H9 (cell line): Measurements from ENCODE around the gene ULK3. TPM values are rescaled to one million over a fixed set of nuclear protein-coding genes. Genes with fewer than 3 reads are reported as not detected.

Experiments used
- DNase-seq: peaks from one replicate; pipeline ENCODE4 v3.0.0-alpha.2; 2017
- H2AFZ ChIP-seq: one replicate; pipeline ENCODE4 v1.6.1; 2013; ENCODE audit warnings: mild to moderate bottlenecking, low read length, control low read depth, moderate library complexity
- H2AK5ac ChIP-seq: 2 replicates; pipeline ENCODE4 v1.6.1; 2013; ENCODE audit warnings: low read length, control low read depth, mixed read lengths; ENCODE audit not compliant: insufficient read length
- H2BK120ac ChIP-seq: one replicate; pipeline ENCODE4 v1.6.1; 2013; ENCODE audit warnings: low read depth, mild to moderate bottlenecking, low read length, control low read depth, inconsistent platforms; ENCODE audit not compliant: poor library complexity, severe bottlenecking
- H2BK12ac ChIP-seq: 2 replicates; pipeline ENCODE4 v1.6.1; 2013; ENCODE audit warnings: low read length, control low read depth, mixed read lengths, low read depth; ENCODE audit not compliant: insufficient read length
- H2BK15ac ChIP-seq: 2 replicates; pipeline ENCODE4 v1.6.1; 2013; ENCODE audit warnings: low read depth, low read length, control low read depth
- H2BK20ac ChIP-seq: one replicate; pipeline ENCODE4 v1.6.1; 2013; ENCODE audit warnings: low read depth, mild to moderate bottlenecking, low read length, control low read depth, inconsistent platforms; ENCODE audit not compliant: poor library complexity, severe bottlenecking
- H2BK5ac ChIP-seq: 2 replicates; pipeline ENCODE4 v1.6.1; 2013; ENCODE audit warnings: low read length, control low read depth, mixed read lengths; ENCODE audit not compliant: insufficient read length
- H3K14ac ChIP-seq: 2 replicates; pipeline ENCODE4 v1.6.1; 2013; ENCODE audit warnings: low read length, control low read depth; ENCODE audit not compliant: insufficient read depth
- H3K18ac ChIP-seq: 2 replicates; pipeline ENCODE4 v1.6.1; 2013; ENCODE audit warnings: low read depth, mild to moderate bottlenecking, mixed read lengths, low read length, control low read depth; ENCODE audit not compliant: insufficient read length
- H3K23ac ChIP-seq: 2 replicates; pipeline ENCODE4 v1.6.1; 2013; ENCODE audit warnings: low read length, control low read depth, mixed read lengths, low read depth; ENCODE audit not compliant: insufficient read length
- H3K23me2 ChIP-seq: 2 replicates; pipeline ENCODE4 v1.6.1; 2013; ENCODE audit warnings: low read depth, mild to moderate bottlenecking, mixed read lengths, low read length, control low read depth; ENCODE audit not compliant: insufficient read length, poor library complexity, severe bottlenecking
- H3K27ac ChIP-seq: 2 replicates; pipeline ENCODE4 v1.5.1; 2013; ENCODE audit warnings: low read length, control low read depth, mixed read lengths, low read depth; ENCODE audit not compliant: insufficient read length
- H3K27me3 ChIP-seq: 2 replicates; pipeline ENCODE4 v1.6.1; 2013; ENCODE audit warnings: low read length, control low read depth, inconsistent platforms; ENCODE audit not compliant: insufficient read depth
- H3K4ac ChIP-seq: 2 replicates; pipeline ENCODE4 v1.6.1; 2013; ENCODE audit warnings: low read depth, mild to moderate bottlenecking, control low read depth, inconsistent platforms, low read length, moderate library complexity
- H3K4me1 ChIP-seq: 2 replicates; pipeline ENCODE4 v1.6.1; 2013; ENCODE audit warnings: low read length, control low read depth, inconsistent platforms; ENCODE audit not compliant: insufficient read depth
- H3K4me2 ChIP-seq: 2 replicates; pipeline ENCODE4 v1.6.1; 2013; ENCODE audit warnings: low read length, control low read depth, mixed read lengths; ENCODE audit not compliant: insufficient read length, insufficient read depth
- H3K56ac ChIP-seq: 2 replicates; pipeline ENCODE4 v1.6.1; 2013; ENCODE audit warnings: low read depth, mild to moderate bottlenecking, mixed read lengths, low read length, control low read depth; ENCODE audit not compliant: insufficient read length
- H3K79me1 ChIP-seq: 2 replicates; pipeline ENCODE4 v1.6.1; 2013; ENCODE audit warnings: low read depth, mild to moderate bottlenecking, moderate library complexity, low read length, control low read depth, inconsistent platforms; ENCODE audit not compliant: insufficient read depth, poor library complexity, severe bottlenecking
- H3K79me2 ChIP-seq: 2 replicates; pipeline ENCODE4 v1.6.1; 2013; ENCODE audit warnings: low read length, control low read depth, inconsistent platforms; ENCODE audit not compliant: insufficient read depth
- H3K9ac ChIP-seq: 2 replicates; pipeline ENCODE4 v1.6.1; 2013; ENCODE audit warnings: low read length, control low read depth, mixed read lengths; ENCODE audit not compliant: insufficient read length; ENCODE audit errors: extremely low read depth
- H3K9me3 ChIP-seq: one replicate; pipeline ENCODE4 v1.6.1; 2013; ENCODE audit warnings: low read depth, low read length, inconsistent platforms; ENCODE audit not compliant: control insufficient read depth
- H3T11ph ChIP-seq: one replicate; pipeline ENCODE4 v1.6.1; 2013; ENCODE audit warnings: mild to moderate bottlenecking, low read length, control low read depth, inconsistent platforms
- H4K20me1 ChIP-seq: one replicate; pipeline ENCODE4 v1.6.1; 2013; ENCODE audit not compliant: control insufficient read depth, insufficient read length, insufficient read depth
- H4K5ac ChIP-seq: 2 replicates; pipeline ENCODE4 v1.6.1; 2013; ENCODE audit warnings: low read depth, mild to moderate bottlenecking, mixed read lengths, low read length, control low read depth; ENCODE audit not compliant: insufficient read length
- H4K8ac ChIP-seq: replicated peaks from 2 replicates; pipeline ENCODE4 v1.6.1; 2013; ENCODE audit warnings: low read length, control low read depth, mixed read lengths, low read depth; ENCODE audit not compliant: insufficient read length
- H4K91ac ChIP-seq: 2 replicates; pipeline ENCODE4 v1.6.1; 2013; ENCODE audit warnings: low read depth, mild to moderate bottlenecking, moderate library complexity, mixed read lengths, low read length, control low read depth; ENCODE audit not compliant: insufficient read length
- H3K27ac Mint-ChIP-seq, 3 experiments: 2 replicates in 2 of 3; 3 replicates in 1 of 3; pipeline ENCODE4 v1.8.0; 2020 to 2021; ENCODE audit warnings: mixed read lengths in 3 of 3, mild to moderate bottlenecking in 1 of 3, moderate library complexity in 1 of 3
- H3K27me3 Mint-ChIP-seq: 2 replicates; pipeline ENCODE4 v1.8.0; 2021; ENCODE audit warnings: low read depth, mild to moderate bottlenecking, moderate library complexity, mixed read lengths
- H3K36me3 Mint-ChIP-seq, 3 experiments: 2 replicates in 2 of 3; 3 replicates in 1 of 3; pipeline ENCODE4 v1.8.0; 2020 to 2021; ENCODE audit warnings: low read depth in 3 of 3, mixed read lengths in 3 of 3; ENCODE audit not compliant: insufficient read depth in 1 of 3
- H3K4me1 Mint-ChIP-seq, 2 experiments: 2 replicates each; pipeline ENCODE4 v1.8.0; 2020; ENCODE audit warnings: mixed read lengths in 2 of 2
- H3K4me3 Mint-ChIP-seq, 2 experiments: 2 replicates in 1 of 2; 3 replicates in 1 of 2; pipeline ENCODE4 v1.8.0; 2020 to 2021; ENCODE audit warnings: mild to moderate bottlenecking in 2 of 2, mixed read lengths in 2 of 2, moderate library complexity in 1 of 2
- H3K9me3 Mint-ChIP-seq, 2 experiments: 2 replicates in 1 of 2; 3 replicates in 1 of 2; pipeline ENCODE4 v1.8.0; 2020; ENCODE audit warnings: mild to moderate bottlenecking in 2 of 2, mixed read lengths in 2 of 2, moderate library complexity in 1 of 2
- WGBS: extraction: QIAGEN DNeasy Blood & Tissue Kit; methylation state at CpG from one replicate; pipeline ENCODE4 v1.1.7; 2013; ENCODE audit warnings: missing lambda C conversion rate, low lambda C conversion rate, mixed read lengths; ENCODE audit not compliant: insufficient read length; ENCODE audit errors: extremely low coverage; 5-methylcytosine and 5-hydroxymethylcytosine counted together
- total RNA-seq: library from RNA; stranded (reverse); gene quantifications from 2 replicates; pipeline ENCODE4 v1.2.1, GENCODE V29; 2021
- TF ChIP-seq, protein P1 (sequence below): fragments of 200-600 bp; sonication (generic); conservative IDR thresholded peaks from 3 replicates; pipeline ENCODE4 v1.8.0; 2021; ENCODE audit warnings: antibody characterized with exemption, mild to moderate bottlenecking

ULK3 gene
- total RNA-seq, 1 experiment from 2014 or later, result 34.0 TPM

DNA sequence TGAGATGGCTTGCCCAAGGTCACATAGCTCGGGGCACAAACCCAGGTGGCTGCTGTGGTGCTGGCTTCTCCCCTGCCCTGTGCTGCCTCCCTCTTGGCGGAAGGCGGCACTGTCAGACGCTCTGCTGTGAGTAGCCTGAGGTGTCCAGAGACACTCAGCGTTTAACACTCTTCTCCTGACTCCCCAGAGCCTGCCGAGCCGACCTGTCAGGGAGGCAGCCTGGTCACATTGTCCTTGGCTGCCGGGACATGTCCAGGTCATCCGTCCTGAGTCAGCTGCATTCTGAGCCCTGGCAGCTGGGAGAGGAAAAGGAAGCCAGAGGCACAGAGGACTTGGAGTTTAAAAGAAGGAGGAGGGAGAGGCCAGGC is 25.6 kb downstream of the ULK3 start:
- no peak overlapping the region for H4K8ac ChIP-seq
- H3K4me2 ChIP-seq, result no peak overlapping the region
- no peak overlapping the region for H2AFZ ChIP-seq
- peak; percentile 67 for DNase-seq
- TF ChIP-seq, protein P1, sequence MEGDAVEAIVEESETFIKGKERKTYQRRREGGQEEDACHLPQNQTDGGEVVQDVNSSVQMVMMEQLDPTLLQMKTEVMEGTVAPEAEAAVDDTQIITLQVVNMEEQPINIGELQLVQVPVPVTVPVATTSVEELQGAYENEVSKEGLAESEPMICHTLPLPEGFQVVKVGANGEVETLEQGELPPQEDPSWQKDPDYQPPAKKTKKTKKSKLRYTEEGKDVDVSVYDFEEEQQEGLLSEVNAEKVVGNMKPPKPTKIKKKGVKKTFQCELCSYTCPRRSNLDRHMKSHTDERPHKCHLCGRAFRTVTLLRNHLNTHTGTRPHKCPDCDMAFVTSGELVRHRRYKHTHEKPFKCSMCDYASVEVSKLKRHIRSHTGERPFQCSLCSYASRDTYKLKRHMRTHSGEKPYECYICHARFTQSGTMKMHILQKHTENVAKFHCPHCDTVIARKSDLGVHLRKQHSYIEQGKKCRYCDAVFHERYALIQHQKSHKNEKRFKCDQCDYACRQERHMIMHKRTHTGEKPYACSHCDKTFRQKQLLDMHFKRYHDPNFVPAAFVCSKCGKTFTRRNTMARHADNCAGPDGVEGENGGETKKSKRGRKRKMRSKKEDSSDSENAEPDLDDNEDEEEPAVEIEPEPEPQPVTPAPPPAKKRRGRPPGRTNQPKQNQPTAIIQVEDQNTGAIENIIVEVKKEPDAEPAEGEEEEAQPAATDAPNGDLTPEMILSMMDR, result peak; percentile 38
- H2BK120ac ChIP-seq, result no peak overlapping the region
- no CpG with 5 or more reads among the region's 9 CpGs for WGBS
- H3K27me3 ChIP-seq, result no peaks in the 10 kb centered on the region
- Mint-ChIP-seq H3K4me3 (no peak overlapping the region), H3K27me3 (peaks cover 13% of the 10 kb centered on the region), H3K36me3 (no peaks in the 10 kb centered on the region), H3K27ac (peak overlapping the region in 2 of 3 experiments; percentile 61 to 76; a peak in 1 of 7 replicates), H3K4me1 (peaks cover 17 to 38% of the 10 kb centered on the region in 2 experiments), H3K9me3 (no peaks in the 10 kb centered on the region; a peak in 1 of 5 replicates)
- no peaks in the 10 kb centered on the region for H3K79me2 ChIP-seq
- no peak overlapping the region for H2AK5ac ChIP-seq
- H3K4me1 ChIP-seq, result no peaks in the 10 kb centered on the region
- no peak overlapping the region for H3K23ac ChIP-seq
- no peaks in the 10 kb centered on the region for H3K79me1 ChIP-seq
- H2BK15ac ChIP-seq, result no peak overlapping the region
- H2BK20ac ChIP-seq, result no peak overlapping the region
- no peaks in the 10 kb centered on the region for H4K20me1 ChIP-seq
- H3K9ac ChIP-seq, result no peak overlapping the region
- H3K4ac ChIP-seq, result no peak overlapping the region
- H3K18ac ChIP-seq, result no peak overlapping the region
- no peak overlapping the region for H4K5ac ChIP-seq
- no peaks in the 10 kb centered on the region for H3K23me2 ChIP-seq
- H3T11ph ChIP-seq, result no peak overlapping the region
- no peak overlapping the region for H2BK12ac ChIP-seq
- no peak overlapping the region for H2BK5ac ChIP-seq
- H4K91ac ChIP-seq, result no peak overlapping the region
- no peak overlapping the region for H3K27ac ChIP-seq
- H3K9me3 ChIP-seq, result no peaks in the 10 kb centered on the region
- H3K56ac ChIP-seq, result no peak overlapping the region
- H3K14ac ChIP-seq, result no peak overlapping the region
